HepG2 (cell line): ENCODE results near the gene HDDC3. TPM values are rescaled to one million over a fixed set of nuclear protein-coding genes. Genes with fewer than 3 reads are reported as not detected.

ENCODE experiments used
- HIC2 ChIP-seq: sonication (generic); formaldehyde crosslinking; IDR thresholded peaks from 2 replicates; pipeline ENCODE4 v1.9.0; 2022; ENCODE audit warnings: low read depth, missing genetic modification reagents
- HNRNPUL1 ChIP-seq: fragments of 200-400 bp; formaldehyde crosslinking; IDR thresholded peaks from 2 replicates; pipeline ENCODE4 v1.6.1; 2017; ENCODE audit warnings: low read depth, mild to moderate bottlenecking, low read length, moderate library complexity
- PBX2 ChIP-seq: IDR thresholded peaks from 2 replicates; pipeline ENCODE4 v1.6.1; 2016; ENCODE audit warnings: control low read depth
- RERE ChIP-seq: IDR thresholded peaks from 2 replicates; pipeline ENCODE4 v1.6.1; 2016; ENCODE audit warnings: low read depth, missing genetic modification reagents, missing compliant biosample characterization
- ZBTB1 ChIP-seq: sonication (generic); formaldehyde crosslinking; IDR thresholded peaks from 2 replicates; pipeline ENCODE4 v1.4.0; 2020; ENCODE audit warnings: missing genetic modification reagents, borderline replicate concordance
- ZFP41 ChIP-seq: sonication (generic); formaldehyde crosslinking; IDR thresholded peaks from 2 replicates; pipeline ENCODE4 v1.4.0; 2020; ENCODE audit warnings: mild to moderate bottlenecking, missing genetic modification reagents, borderline replicate concordance
- ZNF20 ChIP-seq: sonication (generic); formaldehyde crosslinking; IDR thresholded peaks from 2 replicates; pipeline ENCODE4 v1.4.0; 2020; ENCODE audit warnings: mild to moderate bottlenecking, moderate library complexity, missing genetic modification reagents
- ZNF224 ChIP-seq: sonication (generic); formaldehyde crosslinking; IDR thresholded peaks from 2 replicates; pipeline ENCODE4 v1.5.0; 2020; ENCODE audit warnings: mild to moderate bottlenecking, missing genetic modification reagents
- ZNF569 ChIP-seq: sonication (generic); formaldehyde crosslinking; IDR thresholded peaks from 2 replicates; pipeline ENCODE4 v1.5.0; 2020; ENCODE audit warnings: mild to moderate bottlenecking, missing genetic modification reagents, moderate library complexity, borderline replicate concordance
- ZNF598 ChIP-seq: sonication (generic); formaldehyde crosslinking; IDR thresholded peaks from 2 replicates; pipeline ENCODE4 v1.5.1; 2020; ENCODE audit warnings: mild to moderate bottlenecking, missing genetic modification reagents, borderline replicate concordance
- polyA plus RNA-seq, 8 experiments: library from polyadenylated mRNA; depleted of rRNA in 3 of 8; stranded (reverse) in 7 of 8; unstranded in 1 of 8; fragments of >200 nt; fragmentation: Illumina TruSeq in 4 of 8; extraction: Trizol in 4 of 8; gene quantifications; 2 replicates each; pipeline versions ENCODE4 v1.2.1 to v1.2.3, GENCODE V29; 2011 to 2016; ENCODE audit warnings: low read depth in 4 of 8, missing spikeins in 1 of 8, mixed read lengths in 1 of 8; ENCODE audit not compliant: insufficient read depth in 1 of 8
- total RNA-seq, 5 experiments: library from RNA; depleted of rRNA; stranded (reverse); fragments of >200 nt; fragmentation: Illumina TruSeq; extraction: Trizol; gene quantifications; 2 replicates each; pipeline ENCODE4 v1.2.3, GENCODE V29; 2016; ENCODE audit warnings: low read depth in 1 of 5
- TF ChIP-seq, protein P1 (sequence below): sonication (generic); formaldehyde crosslinking; IDR thresholded peaks from 2 replicates; pipeline ENCODE4 v1.4.0; 2020; ENCODE audit warnings: mild to moderate bottlenecking, missing genetic modification reagents, borderline replicate concordance
- TF ChIP-seq, protein P2 (sequence below): sonication (generic); formaldehyde crosslinking; IDR thresholded peaks from 2 replicates; pipeline ENCODE4 v1.5.1; 2020; ENCODE audit warnings: mild to moderate bottlenecking, moderate library complexity, missing genetic modification reagents

Gene HDDC3
- total and polyA plus RNA-seq, 2 of the 13 experiments (the other 11 are each of a cell fraction or from before 2014, with no cell fraction given), result 18.7 to 28.3 TPM

GRCh38 chr15:90893175-90894090 lies 38.9 kb downstream of the HDDC3 start (continued):
- TF ChIP-seq, protein P1, sequence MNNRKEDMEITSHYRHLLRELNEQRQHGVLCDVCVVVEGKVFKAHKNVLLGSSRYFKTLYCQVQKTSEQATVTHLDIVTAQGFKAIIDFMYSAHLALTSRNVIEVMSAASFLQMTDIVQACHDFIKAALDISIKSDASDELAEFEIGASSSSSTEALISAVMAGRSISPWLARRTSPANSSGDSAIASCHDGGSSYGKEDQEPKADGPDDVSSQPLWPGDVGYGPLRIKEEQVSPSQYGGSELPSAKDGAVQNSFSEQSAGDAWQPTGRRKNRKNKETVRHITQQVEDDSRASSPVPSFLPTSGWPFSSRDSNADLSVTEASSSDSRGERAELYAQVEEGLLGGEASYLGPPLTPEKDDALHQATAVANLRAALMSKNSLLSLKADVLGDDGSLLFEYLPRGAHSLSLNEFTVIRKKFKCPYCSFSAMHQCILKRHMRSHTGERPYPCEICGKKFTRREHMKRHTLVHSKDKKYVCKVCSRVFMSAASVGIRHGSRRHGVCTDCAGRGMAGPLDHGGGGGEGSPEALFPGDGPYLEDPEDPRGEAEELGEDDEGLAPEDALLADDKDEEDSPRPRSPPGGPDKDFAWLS (CRISPR knock-in tag), result no peak
- TF ChIP-seq HNRNPUL1 (no peak), ZBTB1 (CRISPR knock-in tag) (no peak), PBX2 (CRISPR knock-in tag) (no peak), ZNF20 (CRISPR knock-in tag) (no peak), ZNF569 (CRISPR knock-in tag) (no peak), ZNF224 (CRISPR knock-in tag) (no peak), ZFP41 (no peak), ZNF598 (CRISPR knock-in tag) (0 out of 2 replicates have a peak, but pooled peaks have one; percentile 55), HIC2 (CRISPR knock-in tag) (no peak), RERE (no peak)
- TF ChIP-seq, protein P2, sequence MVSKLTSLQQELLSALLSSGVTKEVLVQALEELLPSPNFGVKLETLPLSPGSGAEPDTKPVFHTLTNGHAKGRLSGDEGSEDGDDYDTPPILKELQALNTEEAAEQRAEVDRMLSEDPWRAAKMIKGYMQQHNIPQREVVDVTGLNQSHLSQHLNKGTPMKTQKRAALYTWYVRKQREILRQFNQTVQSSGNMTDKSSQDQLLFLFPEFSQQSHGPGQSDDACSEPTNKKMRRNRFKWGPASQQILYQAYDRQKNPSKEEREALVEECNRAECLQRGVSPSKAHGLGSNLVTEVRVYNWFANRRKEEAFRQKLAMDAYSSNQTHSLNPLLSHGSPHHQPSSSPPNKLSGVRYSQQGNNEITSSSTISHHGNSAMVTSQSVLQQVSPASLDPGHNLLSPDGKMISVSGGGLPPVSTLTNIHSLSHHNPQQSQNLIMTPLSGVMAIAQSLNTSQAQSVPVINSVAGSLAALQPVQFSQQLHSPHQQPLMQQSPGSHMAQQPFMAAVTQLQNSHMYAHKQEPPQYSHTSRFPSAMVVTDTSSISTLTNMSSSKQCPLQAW, result peak; percentile 44; the same call in 1 of the 2 replicates
